ENCODE measurements around the gene GUCA1A.

The GUCA1A gene

GRCh38 chr6:42177514-42178364 is 4.6 kb downstream of the GUCA1A start:
- no peak for TF ChIP-seq ZFX (IDR thresholded peaks at IDR 0.05; ENCODE audit: borderline replicate concordance)
- no peak for TF ChIP-seq CTCF (IDR thresholded peaks at IDR 0.05)
- H3K27ac ChIP-seq, result no peak overlapping the region

GRCh38 chr6:42179261-42179944 is 6.2 kb downstream of the GUCA1A start:
- H3K27ac ChIP-seq, result no peak overlapping the region
- TF ChIP-seq CTCF (IDR thresholded peaks at IDR 0.05) (no peak), ZFX (IDR thresholded peaks at IDR 0.05; ENCODE audit: borderline replicate concordance) (no peak)

GRCh38 chr6:42179945-42180313 is 6.8 kb downstream of the GUCA1A start:
- no peak for TF ChIP-seq CTCF (IDR thresholded peaks at IDR 0.05)
- no peak for TF ChIP-seq ZFX (IDR thresholded peaks at IDR 0.05; ENCODE audit: borderline replicate concordance)
- no peak overlapping the region for H3K27ac ChIP-seq

GRCh38 chr6:42182101-42182500 is 8.9 kb downstream of the GUCA1A start:
- H3K27ac ChIP-seq, result no peak overlapping the region
- no peak for TF ChIP-seq CTCF (IDR thresholded peaks at IDR 0.05)
- TF ChIP-seq ZFX (IDR thresholded peaks at IDR 0.05; ENCODE audit: borderline replicate concordance), result no peak

- H3K27ac ChIP-seq, result no peak overlapping the region
- TF ChIP-seq CTCF (IDR thresholded peaks at IDR 0.05) (no peak), ZFX (IDR thresholded peaks at IDR 0.05; ENCODE audit: borderline replicate concordance) (no peak)
Measured at GRCh38 chr6:42184475-42184874, 11.3 kb downstream of the GUCA1A start.

- H3K27ac ChIP-seq, result no peak overlapping the region
- TF ChIP-seq ZFX (IDR thresholded peaks at IDR 0.05; ENCODE audit: borderline replicate concordance), result no peak
- TF ChIP-seq CTCF (IDR thresholded peaks at IDR 0.05), result no peak
Measured at GRCh38 chr6:42185597-42185996, 12.4 kb downstream of the GUCA1A start.

GRCh38 chr6:42188406-42188805 is 15.2 kb downstream of the GUCA1A start:
- TF ChIP-seq ZFX (IDR thresholded peaks at IDR 0.05; ENCODE audit: borderline replicate concordance), result no peak
- no peak for TF ChIP-seq CTCF (IDR thresholded peaks at IDR 0.05)
- H3K27ac ChIP-seq, result no peak overlapping the region
